Endothelial cell of umbilical vein (primary cell): ENCODE data around the gene MBD4. TPM values are rescaled to one million over a fixed set of nuclear protein-coding genes. Genes with fewer than 3 reads are reported as not detected.

Experiments used
- BruUV-seq: library from RNA; stranded (reverse); fragments of 400-500 nt; replicated peaks from 2 replicates; lab custom pipeline; 2021; lab: Mats Ljungman, UMichigan
- CTCF ChIA-PET: fragments of 300-600, 350-600 bp; sonication (Branson Sonifier 250); formaldehyde crosslinking; loops from one replicate; lab custom pipeline; 2021; ENCODE audit warnings: antibody characterized with exemption, inconsistent platforms; lab: Charles Lee
- POLR2A ChIA-PET: fragments of 300-600, 350-600 bp; sonication (Branson Sonifier 250); formaldehyde crosslinking; loops from one replicate; lab custom pipeline; 2021; ENCODE audit warnings: antibody characterized with exemption, inconsistent platforms; lab: Charles Lee
- DNase-seq: peaks from one replicate; pipeline ENCODE4 v3.0.0-alpha.2; 2011; ENCODE audit warnings: low read depth, low spot score
- FAIRE-seq: peaks from 2 replicates; lab custom pipeline; 2011; peaks lifted over from hg19 to GRCh38; lab: Jason Lieb, UNC
- H2AFZ ChIP-seq: 2 replicates; pipeline ENCODE4 v1.6.0; 2012; ENCODE audit warnings: low read depth, low read length, control low read depth, inconsistent platforms
- H3K27ac ChIP-seq: 2 replicates; pipeline ENCODE4 v1.5.1; 2011; ENCODE audit warnings: low read depth, mild to moderate bottlenecking, control low read depth, low read length, moderate library complexity; ENCODE audit not compliant: insufficient read depth
- H3K27me3 ChIP-seq, 2 experiments: 2 replicates each; pipeline versions ENCODE4 v1.6.0 to v1.6.1; 2011; ENCODE audit warnings: low read length in 2 of 2, mixed read lengths in 1 of 2; ENCODE audit not compliant: control insufficient read depth in 2 of 2, insufficient read depth in 2 of 2
- H3K36me3 ChIP-seq, 2 experiments: 2 replicates in 1 of 2; 3 replicates in 1 of 2; pipeline ENCODE4 v1.5.1; 2011; ENCODE audit warnings: low read length in 2 of 2, mild to moderate bottlenecking in 1 of 2, moderate library complexity in 1 of 2; ENCODE audit not compliant: control insufficient read depth in 2 of 2, insufficient read depth in 2 of 2; ENCODE audit errors: extremely low read depth in 1 of 2
- H3K4me1 ChIP-seq: 3 replicates; pipeline ENCODE4 v1.5.1; 2011; ENCODE audit warnings: mild to moderate bottlenecking, low read length; ENCODE audit not compliant: control insufficient read depth, insufficient read depth; ENCODE audit errors: extremely low read depth
- H3K4me2 ChIP-seq: 2 replicates; pipeline ENCODE4 v1.6.1; 2011; ENCODE audit warnings: low read length, control low read depth, mixed read lengths; ENCODE audit not compliant: insufficient read depth
- H3K4me3 ChIP-seq, 3 experiments: fragments of 200-600 bp in 1 of 3; sonication (generic), shearing (Covaris generic) in 1 of 3; replicated peaks in 1 of 3; 2 replicates each; pipeline ENCODE4 v1.5.1; 2011 to 2016; ENCODE audit warnings: control low read depth in 3 of 3, low read length in 3 of 3, mild to moderate bottlenecking in 2 of 3, inconsistent platforms in 1 of 3, low read depth in 1 of 3, moderate library complexity in 1 of 3; ENCODE audit not compliant: insufficient read depth in 1 of 3
- H3K79me2 ChIP-seq: 2 replicates; pipeline ENCODE4 v1.6.0; 2012; ENCODE audit warnings: low read length, inconsistent platforms; ENCODE audit not compliant: control insufficient read depth, insufficient read depth
- H3K9ac ChIP-seq: replicated peaks from 2 replicates; pipeline ENCODE3; 2011; ENCODE audit warnings: low read length, control low read depth; ENCODE audit not compliant: insufficient read depth; ENCODE audit errors: extremely low read depth
- H3K9me1 ChIP-seq: replicated peaks from 3 replicates; pipeline ENCODE4 v1.6.0; 2011; ENCODE audit warnings: mild to moderate bottlenecking, low read length; ENCODE audit not compliant: control insufficient read depth, insufficient read depth; ENCODE audit errors: extremely low read depth
- H3K9me3 ChIP-seq: replicated peaks from 2 replicates; pipeline ENCODE4 v1.5.1; 2012; ENCODE audit warnings: low read length, inconsistent platforms; ENCODE audit not compliant: control insufficient read depth, insufficient read depth
- H4K20me1 ChIP-seq: replicated peaks from 2 replicates; pipeline ENCODE3; 2011; ENCODE audit warnings: mild to moderate bottlenecking, low read length; ENCODE audit not compliant: control insufficient read depth, insufficient read depth; ENCODE audit errors: extremely low read depth
- CTCF ChIP-seq, 2 donors: IDR thresholded peaks; 1 replicate in 1 of 2; 2 replicates in 1 of 2; pipeline ENCODE4 v1.5.1; 2011; ENCODE audit warnings: low read length in 2 of 2, mild to moderate bottlenecking in 2 of 2, moderate library complexity in 2 of 2, control low read depth in 1 of 2, inconsistent platforms in 1 of 2, low read depth in 1 of 2; ENCODE audit not compliant: insufficient read depth in 1 of 2; ENCODE audit errors: extremely low read depth in 1 of 2
- EZH2 ChIP-seq: IDR thresholded peaks from 2 replicates; pipeline ENCODE4 v1.6.1; 2012; ENCODE audit warnings: borderline replicate concordance, low read depth, mild to moderate bottlenecking, moderate library complexity, low read length, inconsistent platforms; ENCODE audit not compliant: severe bottlenecking
- FOS ChIP-seq: IDR thresholded peaks from 2 replicates; pipeline ENCODE4 v1.6.1; 2011; ENCODE audit warnings: mild to moderate bottlenecking, low read length, moderate library complexity, borderline replicate concordance; ENCODE audit not compliant: insufficient read depth
- GATA2 ChIP-seq: IDR thresholded peaks from 2 replicates; pipeline ENCODE4 v1.7.0; 2011; ENCODE audit warnings: low read depth, mild to moderate bottlenecking, moderate library complexity, mixed read lengths, low read length; ENCODE audit not compliant: insufficient read length, insufficient read depth
- JUN ChIP-seq: IDR thresholded peaks from 2 replicates; pipeline ENCODE4 v1.6.1; 2011; ENCODE audit warnings: borderline replicate concordance, low read depth; ENCODE audit not compliant: insufficient read length, insufficient read depth
- MAX ChIP-seq: IDR thresholded peaks from 2 replicates; pipeline ENCODE4 v1.6.1; 2011; ENCODE audit not compliant: insufficient read depth, insufficient read length
- MYC ChIP-seq: IDR thresholded peaks from one replicate; pipeline ENCODE4 v1.6.1; 2011; ENCODE audit warnings: mild to moderate bottlenecking, low read depth, low read length
- POLR2A ChIP-seq: IDR thresholded peaks from 2 replicates; pipeline ENCODE4 v1.6.1; 2012; ENCODE audit warnings: low read depth, mild to moderate bottlenecking, control low read depth, low read length
- POLR2AphosphoS5 ChIP-seq: IDR thresholded peaks from 2 replicates; pipeline ENCODE4 v1.6.1; 2012; ENCODE audit warnings: low read depth, mild to moderate bottlenecking, control low read depth, low read length, moderate library complexity; ENCODE audit not compliant: insufficient read depth
- dilution Hi-C: fragments of 300-500 bp; cut with MboI; formaldehyde crosslinking; loops from one replicate; pipeline ENCODE4 v1.15.0; 2019; ENCODE audit warnings: low sequenced_read_pairs; ENCODE audit not compliant: extremely low pct_ligation_motif_present
- intact Hi-C: fragments of 100-400 bp; cut with micrococcal nuclease; formaldehyde crosslinking; loops from one replicate; pipeline ENCODE4 v1.10.0; 2022
- polyA plus RNA-seq, 4 experiments: library from polyadenylated mRNA; depleted of rRNA in 3 of 4; stranded (reverse) in 3 of 4; unstranded in 1 of 4; fragments of >200 nt; gene quantifications; 2 replicates each; pipeline versions ENCODE4 v1.2.1 to v1.2.3, GENCODE V29; 2011 to 2012; ENCODE audit warnings: missing spikeins in 1 of 4
- total RNA-seq: library from RNA; stranded (reverse); gene quantifications from 2 replicates; pipeline ENCODE4 v1.2.3, GENCODE V29; 2021

The MBD4 gene
- total and polyA plus RNA-seq, 2 donors (not counting 3 experiments of a cell fraction or from before 2014, with no cell fraction given) = 17.4 to 39.5 TPM

GRCh38 chr3:129435367-129435766 lies 4.4 kb downstream of the MBD4 start:
- ChIA-PET POLR2A (no interaction called here), CTCF (interaction anchor here (1.3 to 2.4 kb wide), 2 partner anchors 52 to 107 kb away, joined by 4 to 14 read pairs; no protein-coding TSS in a partner anchor)
- Histone ChIP-seq H3K9ac (no peak overlapping the region), H3K4me1 (peaks cover 7% of the 10 kb centered on the region), H3K4me2 (peak overlapping the region; percentile 12), H3K79me2 (peaks cover 14% of the 10 kb centered on the region), H3K4me3 (no peak overlapping the region), H3K36me3 (peaks cover 17% of the 10 kb centered on the region in 2 experiments), H2AFZ (no peak overlapping the region), H3K9me1 (no peaks in the 10 kb centered on the region), H3K9me3 (no peaks in the 10 kb centered on the region), H3K27me3 (no peaks in the 10 kb centered on the region), H3K27ac (no peak overlapping the region), H4K20me1 (no peaks in the 10 kb centered on the region)
- DNase-seq (peak; percentile 22), FAIRE-seq (peak; percentile 21)
- no peak for TF ChIP-seq GATA2
- no peak for TF ChIP-seq POLR2A
- no peak for TF ChIP-seq MYC
- no peak for TF ChIP-seq JUN
- no peak for TF ChIP-seq CTCF (IDR thresholded peaks at IDR 0.05; ENCODE audit: extremely low read depth in 1 of 2, insufficient read depth in 1 of 2, low read depth in 1 of 2, low read length in 2 of 2)
- TF ChIP-seq FOS = no peak
- no peak for TF ChIP-seq POLR2AphosphoS5
- TF ChIP-seq MAX = no peak
- no peak for TF ChIP-seq EZH2
- intact Hi-C loops = no loop called here
- BruUV-seq = no TSS peak
- dilution Hi-C loops = no loop called here
